ENCODE data around the gene SNX12. TPM values are rescaled to one million over a fixed set of nuclear protein-coding genes. Genes with fewer than 3 reads are reported as not detected.

SNX12 gene
- total and polyA plus RNA-seq, 2 experiments from 2014 or later: 28.5 to 75.3 TPM

GRCh38 chrX:71017396-71017939, 50.7 kb downstream of the SNX12 start (continued):
- TF ChIP-seq, protein P1, sequence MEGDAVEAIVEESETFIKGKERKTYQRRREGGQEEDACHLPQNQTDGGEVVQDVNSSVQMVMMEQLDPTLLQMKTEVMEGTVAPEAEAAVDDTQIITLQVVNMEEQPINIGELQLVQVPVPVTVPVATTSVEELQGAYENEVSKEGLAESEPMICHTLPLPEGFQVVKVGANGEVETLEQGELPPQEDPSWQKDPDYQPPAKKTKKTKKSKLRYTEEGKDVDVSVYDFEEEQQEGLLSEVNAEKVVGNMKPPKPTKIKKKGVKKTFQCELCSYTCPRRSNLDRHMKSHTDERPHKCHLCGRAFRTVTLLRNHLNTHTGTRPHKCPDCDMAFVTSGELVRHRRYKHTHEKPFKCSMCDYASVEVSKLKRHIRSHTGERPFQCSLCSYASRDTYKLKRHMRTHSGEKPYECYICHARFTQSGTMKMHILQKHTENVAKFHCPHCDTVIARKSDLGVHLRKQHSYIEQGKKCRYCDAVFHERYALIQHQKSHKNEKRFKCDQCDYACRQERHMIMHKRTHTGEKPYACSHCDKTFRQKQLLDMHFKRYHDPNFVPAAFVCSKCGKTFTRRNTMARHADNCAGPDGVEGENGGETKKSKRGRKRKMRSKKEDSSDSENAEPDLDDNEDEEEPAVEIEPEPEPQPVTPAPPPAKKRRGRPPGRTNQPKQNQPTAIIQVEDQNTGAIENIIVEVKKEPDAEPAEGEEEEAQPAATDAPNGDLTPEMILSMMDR (conservative IDR thresholded peaks at IDR 0.05; ENCODE audit: low read depth in 2 of 2): no peak
- TF ChIP-seq STAT1 (IDR thresholded peaks at IDR 0.05; ENCODE audit: unreplicated experiment): no peak
- TF ChIP-seq JUNB (IDR thresholded peaks at IDR 0.05; ENCODE audit: unreplicated experiment): no peak
- TF ChIP-seq NANOG (IDR thresholded peaks at IDR 0.05; ENCODE audit: borderline replicate concordance): no peak

Small RNA genes lying within 50 kb of the gene (small RNA-seq; reads per million reads assigned to genes)
- gene CXorf65 (ENCODE audit: low replicate concordance): not detected
- gene RNU1-56P (ENCODE audit: low replicate concordance): 0.07 reads per million

Other genes starting within 250 kb of the SNX12 start
- gene TEX11, start 159.6 kb downstream of the SNX12 start, total RNA-seq (2014; rRNA removed; shearing (Covaris generic)): 0.85 and 1.0 TPM in 2 replicates
- 0.28 and 0.60 TPM in 2 replicates for gene TEX11, start 159.6 kb downstream of the SNX12 start, polyA plus RNA-seq (2016; fragmentation: Nextera tagmentation; extraction: Ambion mirVana)
- 301 and 325 TPM in 2 replicates for gene SLC7A3, start 137.2 kb downstream of the SNX12 start, total RNA-seq (2014; rRNA removed; shearing (Covaris generic))
- gene SLC7A3, start 137.2 kb downstream of the SNX12 start, polyA plus RNA-seq (2016; fragmentation: Nextera tagmentation; extraction: Ambion mirVana): 153 and 157 TPM in 2 replicates
- 26.6 and 31.4 TPM in 2 replicates for gene FOXO4, start 27.5 kb upstream of the SNX12 start, total RNA-seq (2014; rRNA removed; shearing (Covaris generic))
- 7.0 and 8.0 TPM in 2 replicates for gene FOXO4, start 27.5 kb upstream of the SNX12 start, polyA plus RNA-seq (2016; fragmentation: Nextera tagmentation; extraction: Ambion mirVana)
- not detected in 2 replicates for gene CXorf65, start 38.4 kb upstream of the SNX12 start, total RNA-seq (2014; rRNA removed; shearing (Covaris generic))
- gene CXorf65, start 38.4 kb upstream of the SNX12 start, polyA plus RNA-seq (2016; fragmentation: Nextera tagmentation; extraction: Ambion mirVana): 0.79 and 1.1 TPM in 2 replicates
- gene IL2RG, start 43.2 kb upstream of the SNX12 start, total RNA-seq (2014; rRNA removed; shearing (Covaris generic)): not detected in 2 replicates
- gene IL2RG, start 43.2 kb upstream of the SNX12 start, polyA plus RNA-seq (2016; fragmentation: Nextera tagmentation; extraction: Ambion mirVana): 0.26 and 0.31 TPM in 2 replicates
- gene MED12, start 50.3 kb upstream of the SNX12 start, total RNA-seq (2014; rRNA removed; shearing (Covaris generic)): 35.2 and 40.6 TPM in 2 replicates
- gene MED12, start 50.3 kb upstream of the SNX12 start, polyA plus RNA-seq (2016; fragmentation: Nextera tagmentation; extraction: Ambion mirVana): 6.9 and 7.1 TPM in 2 replicates
- 15.3 and 17.2 TPM in 2 replicates for gene NLGN3, start 76.5 kb upstream of the SNX12 start, total RNA-seq (2014; rRNA removed; shearing (Covaris generic))
- 4.5 and 5.2 TPM in 2 replicates for gene NLGN3, start 76.5 kb upstream of the SNX12 start, polyA plus RNA-seq (2016; fragmentation: Nextera tagmentation; extraction: Ambion mirVana)
- gene GJB1, start 154.9 kb upstream of the SNX12 start, total RNA-seq (2014; rRNA removed; shearing (Covaris generic)): 0.14 TPM in 1 of 2 replicates, not detected in the other
- gene GJB1, start 154.9 kb upstream of the SNX12 start, polyA plus RNA-seq (2016; fragmentation: Nextera tagmentation; extraction: Ambion mirVana): not detected in 2 replicates
- 67.6 and 71.1 TPM in 2 replicates for gene ZMYM3, start 185.8 kb upstream of the SNX12 start, total RNA-seq (2014; rRNA removed; shearing (Covaris generic))
- 31.0 and 37.8 TPM in 2 replicates for gene ZMYM3, start 185.8 kb upstream of the SNX12 start, polyA plus RNA-seq (2016; fragmentation: Nextera tagmentation; extraction: Ambion mirVana)
- gene NONO, start 215.3 kb upstream of the SNX12 start, total RNA-seq (2014; rRNA removed; shearing (Covaris generic)): 643 and 656 TPM in 2 replicates
- gene NONO, start 215.3 kb upstream of the SNX12 start, polyA plus RNA-seq (2016; fragmentation: Nextera tagmentation; extraction: Ambion mirVana): 329 and 342 TPM in 2 replicates
- 3.2 and 10.9 TPM in 2 replicates for gene ITGB1BP2, start 233.4 kb upstream of the SNX12 start, total RNA-seq (2014; rRNA removed; shearing (Covaris generic))
- gene ITGB1BP2, start 233.4 kb upstream of the SNX12 start, polyA plus RNA-seq (2016; fragmentation: Nextera tagmentation; extraction: Ambion mirVana): 0.89 and 2.0 TPM in 2 replicates